GM19452 (cell line): Measurements from ENCODE around the gene ST6GALNAC4.
A peak's percentile ranks its signal among the peaks of the same experiment; 100 is the strongest.

Experiments used
- ATAC-seq: cut with Tn5 transposase; IDR thresholded peaks from one replicate; pipeline ENCODE4 v1.9.1; 2021; ENCODE audit not compliant: unreplicated experiment

The ST6GALNAC4 gene

GRCh38 chr9:127915801-127916719 lies 781 bp downstream of the ST6GALNAC4 start:
- peak; percentile 27 for ATAC-seq

- ATAC-seq, result no peak
Measured at GRCh38 chr9:127915325-127915752, 1.5 kb downstream of the ST6GALNAC4 start.

DNA sequence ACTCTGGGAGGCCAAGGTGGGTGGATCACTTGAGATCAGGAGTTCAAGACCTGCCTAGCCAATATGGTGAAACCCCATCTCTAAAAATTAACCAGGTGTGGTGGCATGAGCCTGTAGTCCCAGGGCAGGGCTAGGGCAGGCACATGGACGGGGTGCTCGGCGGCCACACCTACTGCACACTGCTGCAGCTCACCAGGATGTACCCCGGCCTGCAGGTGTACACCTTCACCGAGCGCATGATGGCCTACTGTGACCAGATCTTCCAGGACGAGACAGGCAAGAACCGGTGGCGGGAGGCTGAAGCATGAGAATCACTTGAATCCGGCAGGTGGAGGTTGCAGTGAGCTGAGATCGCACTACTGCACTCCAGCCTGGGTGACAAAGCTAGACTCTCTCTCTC lies 3.2 kb downstream of the ST6GALNAC4 start:
- no peak for ATAC-seq

DNA sequence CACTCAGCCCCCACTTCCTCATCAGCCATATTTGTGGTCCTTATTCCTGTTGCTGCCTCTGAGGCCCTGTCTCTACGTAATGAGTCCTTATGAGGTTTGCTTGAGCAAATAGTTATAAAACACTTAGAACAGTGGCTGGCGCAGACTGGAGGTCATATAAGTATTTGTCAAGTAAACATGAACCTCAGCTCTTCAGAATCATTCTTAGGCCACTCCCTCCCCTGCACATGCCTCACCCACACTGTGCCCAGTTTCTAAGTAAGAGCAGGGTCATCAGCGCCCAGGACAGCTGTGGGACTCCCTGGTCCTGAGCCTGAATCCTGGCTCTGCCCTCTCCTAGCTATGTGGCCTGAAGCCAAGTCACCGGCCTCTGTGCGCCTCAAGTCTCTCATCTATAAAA lies 4.0 kb downstream of the ST6GALNAC4 start:
- no peak for ATAC-seq

- no peak for ATAC-seq
Measured at GRCh38 chr9:127912296-127912695, 4.5 kb downstream of the ST6GALNAC4 start.

DNA sequence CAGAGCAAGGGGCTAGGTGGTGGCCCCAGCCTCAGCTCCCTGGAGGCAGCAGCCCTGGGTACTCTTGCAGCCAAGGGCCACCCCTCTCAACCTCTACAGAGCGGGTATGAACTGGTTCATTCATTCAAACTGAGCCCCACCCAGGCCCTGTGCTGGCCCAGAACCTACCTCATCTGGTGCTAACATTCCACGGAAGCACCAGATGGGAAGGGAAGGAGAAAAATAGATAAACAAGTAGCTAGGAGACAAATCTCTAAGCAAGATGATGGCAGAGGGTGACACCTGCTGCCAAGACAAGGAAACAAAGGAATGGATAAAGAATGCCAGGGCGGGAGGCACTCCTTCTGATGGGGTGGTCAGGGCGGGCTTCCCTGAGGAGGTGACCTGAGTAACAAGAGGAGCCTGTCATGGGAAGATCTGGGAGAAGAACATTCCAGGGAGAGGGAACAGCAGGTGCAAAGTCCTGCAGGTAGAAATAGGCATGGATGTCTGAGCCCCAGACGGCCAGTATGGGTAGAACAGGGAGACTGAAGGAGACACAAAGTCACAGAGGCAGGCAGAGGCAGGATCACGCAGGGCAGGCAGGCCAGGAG lies 6.1 kb downstream of the ST6GALNAC4 start:
- ATAC-seq, result no peak

DNA sequence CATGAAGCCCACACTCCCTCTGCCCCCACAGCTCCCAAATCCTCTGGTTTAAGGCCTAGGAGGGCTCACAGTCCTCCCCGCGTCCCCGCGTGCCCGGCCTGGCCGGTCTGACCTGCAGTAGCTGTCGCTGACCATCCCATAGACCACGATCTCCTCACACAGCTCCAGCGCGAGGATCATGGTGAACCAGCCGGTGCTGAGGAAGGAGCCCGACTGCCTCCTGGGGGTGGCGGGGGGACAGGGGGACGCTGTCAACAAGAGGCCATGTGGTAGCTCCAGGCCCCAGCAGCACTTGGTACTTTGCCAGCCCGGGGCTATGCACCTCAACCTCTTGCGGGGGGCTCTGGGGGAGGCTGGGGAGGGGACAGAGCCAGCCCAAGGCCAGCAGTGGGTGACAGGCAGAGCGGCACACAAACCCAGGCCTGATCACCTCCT lies 7.0 kb downstream of the ST6GALNAC4 start:
- ATAC-seq, result no peak

GRCh38 chr9:127908660-127908926 lies 8.2 kb downstream of the ST6GALNAC4 start:
- ATAC-seq, result no peak

DNA sequence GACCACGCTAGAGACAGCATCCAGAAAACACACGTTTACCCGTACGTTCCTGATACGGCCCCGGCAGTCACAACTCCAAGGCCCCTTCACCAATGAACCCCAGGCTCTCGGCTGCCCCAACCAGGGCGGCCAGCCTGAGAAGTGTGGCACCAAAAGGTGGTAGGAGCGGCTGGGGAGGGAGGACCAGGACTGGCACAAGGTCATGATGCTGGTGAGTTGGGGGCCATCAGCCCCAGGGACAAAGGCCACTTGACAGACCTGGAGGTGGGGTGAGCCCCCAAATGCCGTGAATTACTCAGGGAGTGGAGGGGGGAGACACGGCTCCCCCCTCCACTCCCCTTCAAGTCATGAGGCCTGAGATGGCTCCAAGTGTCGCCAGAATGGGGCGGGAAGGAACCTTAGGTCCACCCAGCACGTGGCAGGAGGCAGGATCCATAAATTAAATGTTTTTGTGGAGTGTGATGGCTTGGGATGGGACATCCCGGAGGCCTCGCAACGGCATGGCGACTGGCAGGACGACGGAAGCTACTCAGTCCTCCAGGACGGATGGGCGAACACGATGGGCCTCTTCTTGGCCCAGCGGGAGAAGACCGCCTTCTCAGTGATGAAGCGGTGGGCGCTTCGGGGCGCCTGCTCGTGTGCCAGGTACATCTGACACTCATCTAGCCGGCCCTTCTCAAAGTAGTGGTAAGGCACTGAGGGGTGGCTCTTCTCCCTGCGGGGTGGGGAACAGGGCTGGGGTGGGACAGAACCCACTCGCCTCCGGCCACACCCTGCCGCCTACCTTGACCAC lies 8.8 kb downstream of the ST6GALNAC4 start:
- ATAC-seq, result no peak

GRCh38 chr9:127905788-127906191 lies 11.1 kb downstream of the ST6GALNAC4 start:
- ATAC-seq, result no peak

DNA sequence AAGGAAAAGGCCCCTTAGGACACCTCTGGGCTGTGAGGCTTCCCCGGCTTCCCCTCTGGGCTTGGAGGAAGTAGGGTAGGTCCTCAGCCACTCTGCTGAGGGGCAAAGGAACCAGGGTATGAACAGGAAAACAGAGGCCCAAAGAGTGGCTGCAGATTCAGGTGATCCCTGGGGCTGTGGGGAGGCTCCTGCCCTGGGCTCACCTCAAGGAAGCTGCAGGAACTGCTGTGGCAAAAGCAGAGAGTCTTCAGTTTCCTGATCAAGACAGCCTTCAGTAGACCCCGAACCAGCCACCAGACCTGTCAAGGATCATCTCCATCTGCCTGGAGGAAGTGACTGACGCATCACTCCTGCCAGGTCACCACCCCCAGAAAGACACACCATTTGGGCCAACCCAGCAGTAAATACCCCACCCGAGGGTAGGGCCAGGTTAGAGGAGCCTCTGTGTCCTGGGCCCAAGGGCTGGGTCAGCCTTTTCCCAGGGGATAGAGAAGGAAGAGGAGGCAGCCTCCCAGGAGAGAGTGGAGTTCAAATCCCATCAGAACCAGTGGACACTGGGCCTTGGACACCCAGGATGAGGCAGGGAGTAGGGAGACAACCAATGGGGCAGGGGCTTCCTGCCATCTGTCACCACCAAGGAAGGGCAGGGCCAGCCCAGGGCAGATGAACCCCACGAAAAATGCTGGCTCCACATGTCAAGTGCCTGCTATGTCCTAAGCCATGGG lies 11.7 kb downstream of the ST6GALNAC4 start:
- no peak for ATAC-seq

DNA sequence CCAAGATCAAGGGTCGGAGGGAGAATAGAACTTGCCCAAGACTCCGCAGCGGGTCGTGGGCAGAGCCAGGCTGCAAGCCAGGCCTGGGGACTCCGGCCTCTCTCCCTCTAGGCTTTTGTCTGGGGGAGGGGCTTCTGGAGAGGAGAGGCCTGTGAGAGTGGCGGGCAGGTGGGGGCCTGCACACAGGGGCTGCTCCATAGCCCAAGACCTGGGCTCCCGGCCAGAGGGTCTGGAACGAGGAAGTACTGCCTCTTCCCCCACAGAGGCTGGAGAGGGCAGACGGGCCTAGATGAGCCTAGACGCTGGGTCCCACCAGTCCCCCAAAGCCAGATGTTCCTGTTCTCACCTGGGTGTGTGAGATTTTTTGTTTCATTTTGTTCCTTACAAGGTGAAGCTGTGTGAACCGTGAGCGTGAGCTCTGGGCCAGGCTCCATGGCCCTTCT lies 12.3 kb downstream of the ST6GALNAC4 start:
- no peak for ATAC-seq

DNA sequence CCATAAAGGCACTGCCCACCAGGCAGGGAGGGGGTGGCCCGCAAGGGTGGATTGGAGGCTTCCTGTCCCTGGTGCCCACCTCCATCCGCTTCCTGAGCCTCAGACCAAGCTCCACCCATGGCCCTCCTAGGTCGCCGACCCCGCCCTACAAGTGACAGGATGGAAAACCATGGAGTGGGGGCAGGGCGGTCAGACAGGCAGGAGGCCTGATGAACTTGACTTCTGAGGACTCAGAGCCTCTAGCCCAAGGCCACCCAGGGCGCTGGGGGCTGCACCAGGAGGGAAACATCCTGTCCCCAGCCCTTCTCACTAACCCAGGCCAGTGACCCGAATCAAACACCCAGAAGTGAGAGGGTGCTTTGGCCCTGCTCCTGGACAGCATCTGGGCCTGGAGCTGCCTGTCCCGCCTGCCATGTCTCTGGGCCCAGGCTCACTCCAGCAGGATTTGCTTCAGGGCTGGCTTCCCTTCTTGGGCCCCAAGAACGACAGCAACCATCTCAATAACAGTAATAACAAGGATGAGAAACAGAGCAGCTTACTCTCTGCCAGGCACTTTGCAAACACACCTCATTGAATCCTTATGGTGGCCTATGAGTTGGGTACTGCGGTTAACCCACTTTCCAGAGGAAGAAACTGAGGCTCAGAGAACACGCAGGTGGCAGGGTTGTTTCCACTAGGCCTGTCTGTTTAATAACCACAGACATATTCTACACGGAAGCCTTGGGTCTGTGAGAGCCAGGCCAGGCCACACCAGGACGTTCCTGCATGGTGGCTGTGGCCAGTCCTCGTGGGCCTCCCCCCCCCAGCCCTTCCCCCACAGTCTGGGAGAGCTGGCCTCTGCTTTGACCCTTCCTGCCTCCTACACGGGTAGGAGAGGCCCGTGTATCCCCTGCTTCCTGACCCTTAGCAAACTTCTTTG lies 13.0 kb downstream of the ST6GALNAC4 start:
- no peak for ATAC-seq

DNA sequence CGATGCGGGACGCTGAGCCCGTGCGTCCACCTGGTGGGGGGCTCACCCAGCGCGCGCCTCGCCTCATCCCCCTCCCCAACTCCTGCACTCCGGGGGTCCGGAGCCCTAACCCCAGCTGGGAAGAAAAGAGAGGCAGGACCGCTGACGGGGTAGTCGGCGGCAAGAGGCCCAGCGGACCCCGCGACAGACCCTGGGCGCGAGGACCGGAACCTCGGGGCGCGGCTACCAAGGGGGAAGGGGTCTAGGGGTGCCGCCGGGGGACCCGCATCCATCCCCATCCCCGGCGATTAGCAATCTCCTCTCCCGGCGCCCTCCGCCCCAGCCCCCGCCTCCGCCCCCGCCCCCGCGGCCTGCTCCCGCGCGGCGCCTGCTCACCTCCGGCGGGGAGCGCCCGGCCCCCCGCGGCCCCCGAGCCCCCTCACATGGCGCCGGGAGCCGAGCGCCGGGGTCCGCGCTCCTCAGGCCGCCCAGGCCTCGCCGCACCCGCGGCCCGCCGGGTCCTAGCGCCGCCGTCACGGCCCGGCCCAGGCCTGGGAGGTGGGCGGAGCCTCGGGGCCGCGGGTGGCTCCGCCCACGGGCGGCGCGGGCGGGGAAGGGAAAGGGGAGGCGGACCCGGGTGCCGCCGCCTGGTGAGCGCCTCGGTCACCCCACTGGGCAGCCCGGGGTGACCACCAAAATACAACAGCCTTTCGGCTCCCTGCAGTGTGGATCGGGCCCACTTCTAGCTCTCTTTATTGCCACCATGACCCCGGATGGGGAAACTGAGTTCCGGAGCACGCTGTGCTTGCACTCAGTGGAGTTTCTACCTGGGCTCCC lies 17.5 kb downstream of the ST6GALNAC4 start, which contains the start of gene ST6GALNAC6:
Gene ST6GALNAC6, minus strand, starts transcription at position 476 of the 816 bp plus-strand sequence. CDS start 1,622 bp downstream, outside the sequence.
- ATAC-seq, result peak; percentile 62

DNA sequence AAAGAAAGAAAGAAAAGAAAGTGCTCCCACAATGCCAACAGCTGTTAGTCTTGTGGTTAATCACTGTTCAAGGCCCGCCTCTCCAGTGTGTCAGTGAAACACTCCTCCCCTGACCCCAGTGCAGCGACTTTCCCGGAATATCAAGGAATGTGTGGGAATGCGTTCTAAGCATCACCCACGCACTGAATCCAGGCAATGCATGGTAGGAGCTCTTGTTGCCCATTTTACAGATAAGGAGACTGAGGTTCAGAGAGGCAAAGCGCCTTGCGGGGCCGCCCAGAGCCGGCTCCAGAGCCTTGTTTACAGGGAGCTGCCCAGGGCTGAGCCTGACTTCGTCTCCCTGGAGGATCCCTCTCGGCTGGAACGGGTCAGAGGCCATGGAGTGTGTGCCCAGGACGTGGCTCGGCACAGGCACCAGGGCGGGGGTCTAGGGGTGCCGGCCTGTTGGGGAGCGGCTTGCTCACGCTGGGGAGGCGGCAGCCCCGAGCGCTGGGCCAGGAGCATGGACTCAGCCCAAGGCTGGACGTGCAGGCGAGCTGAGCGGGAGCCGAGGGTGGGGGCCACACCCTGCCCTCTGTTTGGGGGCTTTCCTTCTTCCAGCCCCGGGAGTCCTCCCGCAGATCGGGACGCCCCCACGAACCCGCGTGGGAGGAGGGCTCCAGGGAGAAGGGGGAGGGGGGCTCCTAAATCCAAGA lies 18.3 kb downstream of the ST6GALNAC4 start:
- ATAC-seq, result no peak

DNA sequence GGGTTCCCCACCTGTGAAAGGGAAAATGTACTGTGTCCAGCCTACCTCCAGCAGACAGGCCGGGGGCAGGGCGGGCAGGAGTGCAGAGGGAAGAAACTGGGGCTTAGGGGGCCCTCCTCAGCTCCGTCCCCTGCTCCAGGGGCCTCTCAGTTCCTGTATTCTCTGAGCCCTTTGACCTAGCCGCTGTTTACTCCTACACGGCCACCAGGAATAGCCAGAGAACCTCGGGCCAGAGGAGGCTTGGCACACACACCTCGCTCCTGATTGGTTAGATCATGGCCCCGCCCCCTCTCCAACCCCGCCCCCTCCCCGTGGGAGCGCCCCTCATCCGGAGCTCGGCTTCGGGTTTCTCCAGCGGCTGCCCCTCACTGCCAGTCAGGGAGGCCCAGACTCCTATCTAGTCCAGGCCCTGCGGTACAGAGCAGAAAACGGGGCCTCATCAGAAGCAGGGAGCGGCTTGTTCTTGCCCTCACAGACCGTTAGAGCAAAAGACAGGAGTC lies 19.6 kb downstream of the ST6GALNAC4 start:
- ATAC-seq, result no peak

DNA sequence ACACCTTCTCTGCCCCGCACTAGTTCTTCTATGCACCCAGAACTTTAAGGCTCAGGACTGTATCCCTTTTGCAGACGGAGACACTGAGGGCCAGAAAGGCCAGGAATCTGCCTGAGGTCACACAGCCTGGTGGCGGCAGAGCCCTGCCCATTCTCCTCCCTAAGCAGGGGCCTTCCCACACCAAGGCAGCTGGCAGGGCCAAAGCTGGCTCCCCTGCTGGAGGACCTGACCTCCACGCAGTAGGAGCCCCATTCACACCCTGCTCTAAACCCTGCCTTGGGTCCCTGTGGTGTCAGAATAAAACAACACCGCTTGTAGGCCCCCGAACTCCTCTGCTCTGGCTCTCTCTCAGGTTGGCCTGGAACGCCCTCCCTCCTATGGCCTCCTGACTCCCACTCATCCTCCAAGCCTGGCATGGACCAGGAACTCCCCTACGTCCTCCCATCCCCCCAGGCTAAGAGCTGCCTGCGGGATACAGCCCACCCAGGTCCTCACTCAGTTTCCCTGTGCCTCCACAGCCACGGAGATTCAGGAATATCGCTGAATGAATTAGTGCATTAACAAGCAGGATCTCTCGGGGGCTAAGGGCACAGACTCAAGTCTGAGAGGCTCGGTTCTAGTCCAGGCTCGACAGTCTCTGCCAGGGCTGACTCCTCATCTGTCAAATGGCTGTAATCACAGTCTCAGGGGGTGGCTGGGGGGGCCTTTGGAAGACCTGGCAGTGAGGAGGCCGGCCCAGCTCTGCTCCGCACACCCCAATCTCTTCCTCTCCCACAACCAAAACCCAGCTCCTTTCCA lies 20.2 kb downstream of the ST6GALNAC4 start:
- no peak for ATAC-seq
